SK-N-MC (cell line): ENCODE data around the gene PRRC2B.

Source experiments
- EZH2 ChIP-seq: fragments of 200-600 bp; sonication (generic); IDR thresholded peaks from one replicate; pipeline ENCODE4 v1.6.1; 2017; ENCODE audit warnings: antibody characterized with exemption
- POLR2AphosphoS5 ChIP-seq: IDR thresholded peaks from 2 replicates; pipeline ENCODE4 v1.6.1; 2012; ENCODE audit warnings: mild to moderate bottlenecking, low read depth, low read length, borderline replicate concordance

GRCh38 chr9:131348631-131349521 is 45.0 kb upstream of the PRRC2B start:
- TF ChIP-seq EZH2 (no peak), POLR2AphosphoS5 (no peak)
